HepG2 (cell line): Measurements from ENCODE around the gene TRIM44. TPM values are rescaled to one million over a fixed set of nuclear protein-coding genes. Genes with fewer than 3 reads are reported as not detected.

Experiments used
- ATAC-seq: fragments of 200-7000 bp; cut with Tn5 transposase; 3 replicates; pipeline ENCODE4 v1.9.1; 2020; ENCODE audit warnings: mild to moderate bottlenecking, moderate library complexity
- BruUV-seq: library from RNA; stranded (reverse); fragments of 400-500 nt; replicated peaks from 2 replicates; lab custom pipeline; 2021; lab: Mats Ljungman, UMichigan
- CTCF ChIA-PET: fragments of 300-600 bp; formaldehyde crosslinking; extraction: SDS; loops from one replicate; lab custom pipeline; 2021; ENCODE audit warnings: low total read pairs, inconsistent platforms, low intra/inter-chr PET ratio; lab: Yijun Ruan, JAX
- POLR2A ChIA-PET: fragments of 350-600 bp; sonication (Branson Sonifier 250); formaldehyde crosslinking; loops from one replicate; lab custom pipeline; 2020; ENCODE audit warnings: antibody characterized with exemption, inconsistent platforms; lab: Yijun Ruan, JAX
- DNase-seq: peaks from one replicate; pipeline ENCODE4 v3.0.0-alpha.2; 2015; ENCODE audit warnings: low spot score
- FAIRE-seq: peaks from 3 replicates; lab custom pipeline; 2011; peaks lifted over from hg19 to GRCh38; lab: Jason Lieb, UNC
- H2AFZ ChIP-seq: one replicate; pipeline ENCODE4 v1.6.1; 2011; ENCODE audit warnings: low read length, inconsistent platforms
- H3K27ac ChIP-seq: fragments of 300-600 bp; 3 replicates; pipeline ENCODE4 v1.8.0; 2011; ENCODE audit warnings: mixed run types, mild to moderate bottlenecking, mixed read lengths, low read length, inconsistent platforms; ENCODE audit not compliant: insufficient read depth; ENCODE audit errors: extremely low read length
- H3K27me3 ChIP-seq, 2 experiments: fragments of 200-600 bp in 1 of 2; 2 replicates in 1 of 2; 3 replicates in 1 of 2; pipeline versions ENCODE4 v1.6.0 to v1.8.0; 2011; ENCODE audit warnings: low read length in 2 of 2, mild to moderate bottlenecking in 2 of 2, moderate library complexity in 2 of 2, inconsistent platforms in 1 of 2; ENCODE audit not compliant: insufficient read depth in 2 of 2, control insufficient read depth in 1 of 2
- H3K36me3 ChIP-seq, 2 experiments: fragments of 200-600 bp in 1 of 2; replicated peaks in 1 of 2; 2 replicates in 1 of 2; 3 replicates in 1 of 2; pipeline versions ENCODE4 v1.5.1 to v1.8.0; 2011; ENCODE audit warnings: low read length in 2 of 2, inconsistent platforms in 1 of 2; ENCODE audit not compliant: insufficient read depth in 2 of 2, control insufficient read depth in 1 of 2
- H3K4me1 ChIP-seq: 2 replicates; pipeline ENCODE4 v1.5.1; 2012; ENCODE audit warnings: low read length, inconsistent platforms; ENCODE audit not compliant: insufficient read depth
- H3K4me2 ChIP-seq: 2 replicates; pipeline ENCODE4 v1.6.0; 2011; ENCODE audit warnings: low read depth, low read length, inconsistent platforms
- H3K4me3 ChIP-seq, 3 experiments: fragments of 200-600 bp in 1 of 3; sonication (generic), shearing (Covaris generic) in 1 of 3; replicated peaks in 1 of 3; 2 replicates each; pipeline ENCODE4 v1.5.1; 2011 to 2016; ENCODE audit warnings: low read length in 3 of 3, inconsistent platforms in 2 of 3, low read depth in 2 of 3, mild to moderate bottlenecking in 2 of 3, control low read depth in 1 of 3, mixed read lengths in 1 of 3; ENCODE audit not compliant: insufficient read depth in 1 of 3
- H3K79me2 ChIP-seq: one replicate; pipeline ENCODE4 v1.6.1; 2011; ENCODE audit warnings: low read length, inconsistent platforms; ENCODE audit not compliant: insufficient read depth
- H3K9ac ChIP-seq: 2 replicates; pipeline ENCODE4 v1.6.0; 2011; ENCODE audit warnings: mild to moderate bottlenecking, low read depth, low read length, inconsistent platforms; ENCODE audit not compliant: insufficient read depth
- H3K9me3 ChIP-seq: 2 replicates; pipeline ENCODE4 v1.5.1; 2012; ENCODE audit warnings: mild to moderate bottlenecking, low read length
- H4K20me1 ChIP-seq: 2 replicates; pipeline ENCODE4 v1.6.0; 2011; ENCODE audit warnings: inconsistent platforms, mild to moderate bottlenecking, low read length, moderate library complexity; ENCODE audit not compliant: insufficient read depth
- CREM ChIP-seq, 2 experiments: sonication (generic) in 1 of 2; formaldehyde crosslinking in 1 of 2; IDR thresholded peaks; 2 replicates each; pipeline versions ENCODE4 v1.4.0 to v1.6.1; 2016 to 2020; ENCODE audit warnings: antibody characterized with exemption in 1 of 2, mild to moderate bottlenecking in 1 of 2, missing genetic modification reagents in 1 of 2
- ELF1 ChIP-seq: sonication (generic); formaldehyde crosslinking; IDR thresholded peaks from 2 replicates; pipeline ENCODE4 v1.4.0; 2020; ENCODE audit warnings: missing genetic modification reagents
- LCORL ChIP-seq, 2 experiments: fragments of 450-650 bp in 1 of 2; sonication (generic) in 1 of 2; formaldehyde crosslinking in 1 of 2; IDR thresholded peaks; 2 replicates each; pipeline versions ENCODE4 v1.5.0 to v1.6.1; 2017 to 2020; ENCODE audit warnings: antibody characterized with exemption in 1 of 2, missing genetic modification reagents in 1 of 2
- RFX1 ChIP-seq: fragments of 450-650 bp; IDR thresholded peaks from 2 replicates; pipeline ENCODE4 v1.6.1; 2017
- ZC3H4 ChIP-seq: sonication (generic); formaldehyde crosslinking; IDR thresholded peaks from 2 replicates; pipeline ENCODE4 v1.4.0; 2020; ENCODE audit warnings: missing genetic modification reagents, borderline replicate concordance
- ZFP41 ChIP-seq: sonication (generic); formaldehyde crosslinking; IDR thresholded peaks from 2 replicates; pipeline ENCODE4 v1.4.0; 2020; ENCODE audit warnings: mild to moderate bottlenecking, missing genetic modification reagents, borderline replicate concordance
- ZNF33B ChIP-seq: sonication (generic); formaldehyde crosslinking; IDR thresholded peaks from 2 replicates; pipeline ENCODE4 v1.5.1; 2020; ENCODE audit warnings: mild to moderate bottlenecking, missing genetic modification reagents
- ZNF598 ChIP-seq: sonication (generic); formaldehyde crosslinking; IDR thresholded peaks from 2 replicates; pipeline ENCODE4 v1.5.1; 2020; ENCODE audit warnings: mild to moderate bottlenecking, missing genetic modification reagents, borderline replicate concordance
- WGBS: methylation state at CpG from one replicate; pipeline ENCODE4 v1.1.6; 2017; ENCODE audit warnings: low lambda C conversion rate; 5-methylcytosine and 5-hydroxymethylcytosine counted together
- in situ Hi-C: cut with HindIII; loops from 2 replicates; pipeline ENCODE4 v1.10.0; 2017; ENCODE audit warnings: low pct_unique_long_range_greater_than_20kb; ENCODE audit not compliant: extremely low pct_ligation_motif_present
- intact Hi-C: fragments of 100-400 bp; cut with micrococcal nuclease; formaldehyde crosslinking; loops from one replicate; pipeline ENCODE4 v1.10.0; 2022; ENCODE audit not compliant: unreplicated experiment
- polyA plus RNA-seq, 8 experiments: library from polyadenylated mRNA; depleted of rRNA in 3 of 8; stranded (reverse) in 7 of 8; unstranded in 1 of 8; fragments of >200 nt; fragmentation: Illumina TruSeq in 4 of 8; extraction: Trizol in 4 of 8; gene quantifications; 2 replicates each; pipeline versions ENCODE4 v1.2.1 to v1.2.3, GENCODE V29; 2011 to 2016; ENCODE audit warnings: low read depth in 4 of 8, missing spikeins in 1 of 8, mixed read lengths in 1 of 8; ENCODE audit not compliant: insufficient read depth in 1 of 8
- total RNA-seq, 5 experiments: library from RNA; depleted of rRNA; stranded (reverse); fragments of >200 nt; fragmentation: Illumina TruSeq; extraction: Trizol; gene quantifications; 2 replicates each; pipeline ENCODE4 v1.2.3, GENCODE V29; 2016; ENCODE audit warnings: low read depth in 1 of 5
- TF ChIP-seq, protein P1 (sequence below): sonication (generic); formaldehyde crosslinking; IDR thresholded peaks from 2 replicates; pipeline ENCODE4 v1.8.0; 2022; ENCODE audit warnings: missing genetic modification reagents, low read depth, mild to moderate bottlenecking, borderline replicate concordance
- TF ChIP-seq, protein P2 (sequence below): sonication (generic); formaldehyde crosslinking; IDR thresholded peaks from 2 replicates; pipeline ENCODE4 v1.9.0; 2021; ENCODE audit warnings: missing genetic modification reagents, mild to moderate bottlenecking, borderline replicate concordance
- TF ChIP-seq, protein P3 (sequence below): sonication (generic); formaldehyde crosslinking; IDR thresholded peaks from 2 replicates; pipeline ENCODE4 v1.9.0; 2022; ENCODE audit warnings: low read depth, missing genetic modification reagents
- TF ChIP-seq, protein P4 (sequence below): IDR thresholded peaks from 2 replicates; pipeline ENCODE4 v1.4.0; 2020; ENCODE audit warnings: mild to moderate bottlenecking, missing genetic modification reagents

TRIM44 gene
- total and polyA plus RNA-seq, 2 of the 13 experiments (the other 11 are each of a cell fraction or from before 2014, with no cell fraction given): 22.7 to 50.3 TPM

DNA sequence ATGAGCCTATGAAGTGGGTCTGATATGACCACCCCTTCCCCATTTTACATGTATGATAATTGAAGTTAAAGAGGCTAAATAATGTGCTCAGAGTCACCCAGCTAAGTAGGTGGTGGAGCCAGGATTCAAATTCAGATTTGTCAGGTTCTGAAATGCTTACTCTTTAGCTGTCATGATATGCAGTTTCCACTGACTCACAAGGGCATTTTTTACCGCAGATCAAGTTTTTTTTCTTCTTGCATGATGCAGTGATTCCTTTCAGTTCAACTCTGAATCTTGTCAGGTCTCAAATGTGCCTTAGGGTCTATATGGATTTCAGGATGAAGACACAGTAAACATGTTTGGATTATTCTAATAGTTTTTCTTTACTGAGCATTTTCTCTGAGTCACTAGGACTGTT is 12.6 kb upstream of the TRIM44 start:
- POLR2A ChIA-PET: no interaction called here
- H3K27ac ChIP-seq: no peak overlapping the region
- no peaks in the 10 kb centered on the region for H4K20me1 ChIP-seq
- BruUV-seq: no TSS peak
- no peak for TF ChIP-seq ZC3H4
- no peak for TF ChIP-seq RFX1
- TF ChIP-seq, protein P1, sequence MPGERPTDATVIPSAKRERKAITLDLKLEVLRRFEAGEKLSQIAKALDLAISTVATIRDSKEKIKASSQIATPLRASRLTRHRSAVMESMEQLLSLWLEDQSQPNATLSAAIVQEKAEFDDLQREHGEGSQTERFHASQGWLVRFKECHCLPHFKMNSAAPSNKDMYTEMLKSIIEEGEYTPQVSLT (CRISPR knock-in tag): no peak
- no peak for TF ChIP-seq ZFP41
- no peak for TF ChIP-seq ELF1 (CRISPR knock-in tag)
- TF ChIP-seq CREM (IDR thresholded peaks at IDR 0.05): no peak
- TF ChIP-seq CREM (CRISPR knock-in tag; IDR thresholded peaks at IDR 0.05): no peak
- no peak overlapping the region for H3K4me2 ChIP-seq
- no peak overlapping the region for H3K4me3 ChIP-seq
- ATAC-seq: no peak
- no peaks in the 10 kb centered on the region for H3K9me3 ChIP-seq
- H3K36me3 ChIP-seq: no peaks in the 10 kb centered on the region
- WGBS: 0% methylated on average over 1 of the region's 1 CpG
- no peak overlapping the region for H2AFZ ChIP-seq
- H3K27me3 ChIP-seq: peaks cover 0 to 30% of the 10 kb centered on the region in 2 experiments; a peak in 3 of 5 replicates
- no peak for DNase-seq
- no peaks in the 10 kb centered on the region for H3K79me2 ChIP-seq
- intact Hi-C loops (no loop called here), in situ Hi-C loops (no loop called here)
- no peaks in the 10 kb centered on the region for H3K4me1 ChIP-seq
- H3K9ac ChIP-seq: no peak overlapping the region
- CTCF ChIA-PET: no interaction called here
- no peak for FAIRE-seq

DNA sequence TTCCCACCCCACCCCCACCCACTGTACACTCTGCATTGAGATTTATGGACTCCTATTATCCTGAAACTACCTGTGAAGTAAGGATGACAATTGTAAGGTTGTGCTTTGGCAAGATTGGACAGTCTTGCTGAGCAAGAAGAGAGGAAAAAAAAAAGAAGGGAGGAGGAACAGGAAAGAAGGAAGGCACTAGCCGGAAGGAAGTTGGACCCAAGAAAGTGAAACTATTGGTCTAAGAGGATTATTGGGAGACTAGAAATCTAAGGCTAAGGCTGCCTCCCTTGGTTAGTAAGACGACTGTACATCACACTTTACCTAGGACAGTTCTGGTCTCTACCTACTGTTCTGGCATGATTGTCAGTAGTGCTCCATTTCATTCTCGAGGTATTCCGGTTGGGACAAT is 12.1 kb upstream of the TRIM44 start:
- Histone ChIP-seq H4K20me1 (no peaks in the 10 kb centered on the region), H3K27me3 (peaks cover 0 to 27% of the 10 kb centered on the region in 2 experiments; a peak in 3 of 5 replicates), H3K9ac (no peak overlapping the region), H3K4me1 (no peaks in the 10 kb centered on the region), H3K36me3 (no peaks in the 10 kb centered on the region), H3K79me2 (no peaks in the 10 kb centered on the region), H3K9me3 (no peaks in the 10 kb centered on the region), H3K4me3 (no peak overlapping the region), H3K27ac (no peak overlapping the region), H3K4me2 (no peak overlapping the region), H2AFZ (no peak overlapping the region)
- WGBS: 60% methylated on average over 4 of the region's 4 CpGs
- BruUV-seq: no TSS peak
- intact Hi-C loops (no loop called here), in situ Hi-C loops (no loop called here)
- ATAC-seq (no peak), FAIRE-seq (no peak), DNase-seq (no peak)
- ChIA-PET POLR2A (no interaction called here), CTCF (no interaction called here)
- TF ChIP-seq ZNF598 (CRISPR knock-in tag) (no peak), ZNF33B (CRISPR knock-in tag) (no peak), LCORL (IDR thresholded peaks at IDR 0.05) (no peak), LCORL (CRISPR knock-in tag; IDR thresholded peaks at IDR 0.05) (no peak)
- TF ChIP-seq, protein P2, sequence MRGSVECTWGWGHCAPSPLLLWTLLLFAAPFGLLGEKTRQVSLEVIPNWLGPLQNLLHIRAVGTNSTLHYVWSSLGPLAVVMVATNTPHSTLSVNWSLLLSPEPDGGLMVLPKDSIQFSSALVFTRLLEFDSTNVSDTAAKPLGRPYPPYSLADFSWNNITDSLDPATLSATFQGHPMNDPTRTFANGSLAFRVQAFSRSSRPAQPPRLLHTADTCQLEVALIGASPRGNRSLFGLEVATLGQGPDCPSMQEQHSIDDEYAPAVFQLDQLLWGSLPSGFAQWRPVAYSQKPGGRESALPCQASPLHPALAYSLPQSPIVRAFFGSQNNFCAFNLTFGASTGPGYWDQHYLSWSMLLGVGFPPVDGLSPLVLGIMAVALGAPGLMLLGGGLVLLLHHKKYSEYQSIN: no peak
- TF ChIP-seq, protein P3, sequence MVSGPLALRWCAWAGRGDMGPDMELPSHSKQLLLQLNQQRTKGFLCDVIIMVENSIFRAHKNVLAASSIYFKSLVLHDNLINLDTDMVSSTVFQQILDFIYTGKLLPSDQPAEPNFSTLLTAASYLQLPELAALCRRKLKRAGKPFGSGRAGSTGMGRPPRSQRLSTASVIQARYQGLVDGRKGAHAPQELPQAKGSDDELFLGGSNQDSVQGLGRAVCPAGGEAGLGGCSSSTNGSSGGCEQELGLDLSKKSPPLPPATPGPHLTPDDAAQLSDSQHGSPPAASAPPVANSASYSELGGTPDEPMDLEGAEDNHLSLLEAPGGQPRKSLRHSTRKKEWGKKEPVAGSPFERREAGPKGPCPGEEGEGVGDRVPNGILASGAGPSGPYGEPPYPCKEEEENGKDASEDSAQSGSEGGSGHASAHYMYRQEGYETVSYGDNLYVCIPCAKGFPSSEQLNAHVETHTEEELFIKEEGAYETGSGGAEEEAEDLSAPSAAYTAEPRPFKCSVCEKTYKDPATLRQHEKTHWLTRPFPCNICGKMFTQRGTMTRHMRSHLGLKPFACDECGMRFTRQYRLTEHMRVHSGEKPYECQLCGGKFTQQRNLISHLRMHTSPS: no peak
- TF ChIP-seq, protein P4, sequence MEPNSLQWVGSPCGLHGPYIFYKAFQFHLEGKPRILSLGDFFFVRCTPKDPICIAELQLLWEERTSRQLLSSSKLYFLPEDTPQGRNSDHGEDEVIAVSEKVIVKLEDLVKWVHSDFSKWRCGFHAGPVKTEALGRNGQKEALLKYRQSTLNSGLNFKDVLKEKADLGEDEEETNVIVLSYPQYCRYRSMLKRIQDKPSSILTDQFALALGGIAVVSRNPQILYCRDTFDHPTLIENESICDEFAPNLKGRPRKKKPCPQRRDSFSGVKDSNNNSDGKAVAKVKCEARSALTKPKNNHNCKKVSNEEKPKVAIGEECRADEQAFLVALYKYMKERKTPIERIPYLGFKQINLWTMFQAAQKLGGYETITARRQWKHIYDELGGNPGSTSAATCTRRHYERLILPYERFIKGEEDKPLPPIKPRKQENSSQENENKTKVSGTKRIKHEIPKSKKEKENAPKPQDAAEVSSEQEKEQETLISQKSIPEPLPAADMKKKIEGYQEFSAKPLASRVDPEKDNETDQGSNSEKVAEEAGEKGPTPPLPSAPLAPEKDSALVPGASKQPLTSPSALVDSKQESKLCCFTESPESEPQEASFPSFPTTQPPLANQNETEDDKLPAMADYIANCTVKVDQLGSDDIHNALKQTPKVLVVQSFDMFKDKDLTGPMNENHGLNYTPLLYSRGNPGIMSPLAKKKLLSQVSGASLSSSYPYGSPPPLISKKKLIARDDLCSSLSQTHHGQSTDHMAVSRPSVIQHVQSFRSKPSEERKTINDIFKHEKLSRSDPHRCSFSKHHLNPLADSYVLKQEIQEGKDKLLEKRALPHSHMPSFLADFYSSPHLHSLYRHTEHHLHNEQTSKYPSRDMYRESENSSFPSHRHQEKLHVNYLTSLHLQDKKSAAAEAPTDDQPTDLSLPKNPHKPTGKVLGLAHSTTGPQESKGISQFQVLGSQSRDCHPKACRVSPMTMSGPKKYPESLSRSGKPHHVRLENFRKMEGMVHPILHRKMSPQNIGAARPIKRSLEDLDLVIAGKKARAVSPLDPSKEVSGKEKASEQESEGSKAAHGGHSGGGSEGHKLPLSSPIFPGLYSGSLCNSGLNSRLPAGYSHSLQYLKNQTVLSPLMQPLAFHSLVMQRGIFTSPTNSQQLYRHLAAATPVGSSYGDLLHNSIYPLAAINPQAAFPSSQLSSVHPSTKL (CRISPR knock-in tag): no peak
